CD8-positive, alpha-beta memory T cell (primary cell): ENCODE data around the gene NDUFB3. TPM values are rescaled to one million over a fixed set of nuclear protein-coding genes. Genes with fewer than 3 reads are reported as not detected.

Source experiments
- CTCF ChIA-PET: fragments of 350-600 bp; sonication (Branson Sonifier 250); formaldehyde crosslinking; loops from one replicate; lab custom pipeline; 2021; ENCODE audit warnings: antibody characterized with exemption; lab: Charles Lee
- POLR2A ChIA-PET: fragments of 350-600 bp; sonication (Branson Sonifier 250); formaldehyde crosslinking; loops from one replicate; lab custom pipeline; 2021; ENCODE audit warnings: antibody characterized with exemption; lab: Charles Lee
- DNase-seq, 5 donors: peaks; one replicate each; pipeline versions ENCODE4 v3.0.0 to v3.0.0-alpha.2; 2020 to 2022; ENCODE audit warnings: mixed read lengths in 1 of 5
- H3K27ac ChIP-seq: one replicate; pipeline ENCODE4 v1.7.0; 2013; ENCODE audit warnings: low read depth, mild to moderate bottlenecking, low read length, moderate library complexity
- H3K27me3 ChIP-seq: 2 replicates; pipeline ENCODE4 v1.7.0; 2013; ENCODE audit warnings: low read length, mild to moderate bottlenecking; ENCODE audit not compliant: insufficient read depth, poor library complexity, severe bottlenecking
- H3K36me3 ChIP-seq: 2 replicates; pipeline ENCODE4 v1.7.0; 2013; ENCODE audit warnings: mild to moderate bottlenecking, low read length, moderate library complexity; ENCODE audit not compliant: insufficient read depth
- H3K4me1 ChIP-seq: 2 replicates; pipeline ENCODE4 v1.7.0; 2013; ENCODE audit warnings: mild to moderate bottlenecking, low read length, moderate library complexity; ENCODE audit not compliant: insufficient read depth
- H3K4me3 ChIP-seq: 2 replicates; pipeline ENCODE4 v1.7.0; 2013; ENCODE audit warnings: mild to moderate bottlenecking, low read length
- H3K9me3 ChIP-seq: 2 replicates; pipeline ENCODE4 v1.7.0; 2013; ENCODE audit warnings: mild to moderate bottlenecking, low read length
- H3K27ac Mint-ChIP-seq, 8 donors: one replicate each; pipeline ENCODE4 v1.8.0; 2020 to 2021; ENCODE audit warnings: mixed read lengths in 8 of 8, mild to moderate bottlenecking in 6 of 8, inconsistent platforms in 3 of 8, moderate library complexity in 3 of 8
- H3K27me3 Mint-ChIP-seq, 2 donors: one replicate each; pipeline ENCODE4 v1.8.0; 2020 to 2021; ENCODE audit warnings: mixed read lengths in 2 of 2, mild to moderate bottlenecking in 1 of 2, moderate library complexity in 1 of 2
- H3K36me3 Mint-ChIP-seq, 3 donors: one replicate each; pipeline ENCODE4 v1.8.0; 2020 to 2021; ENCODE audit warnings: mixed read lengths in 3 of 3, inconsistent platforms in 1 of 3, mild to moderate bottlenecking in 1 of 3
- H3K4me1 Mint-ChIP-seq, 3 donors: one replicate each; pipeline ENCODE4 v1.8.0; 2020 to 2021; ENCODE audit warnings: mixed read lengths in 3 of 3, inconsistent platforms in 1 of 3, mild to moderate bottlenecking in 1 of 3
- H3K4me3 Mint-ChIP-seq, 7 donors: one replicate each; pipeline ENCODE4 v1.8.0; 2020 to 2021; ENCODE audit warnings: mixed read lengths in 7 of 7, mild to moderate bottlenecking in 6 of 7, moderate library complexity in 4 of 7, inconsistent platforms in 2 of 7
- H3K9me3 Mint-ChIP-seq, 5 donors: one replicate each; pipeline ENCODE4 v1.8.0; 2020 to 2022; ENCODE audit warnings: mixed read lengths in 5 of 5, mild to moderate bottlenecking in 3 of 5, moderate library complexity in 2 of 5, inconsistent platforms in 1 of 5
- polyA plus RNA-seq: library from polyadenylated mRNA; unstranded; fragments of 300-500 nt; fragmentation: Illumina TruSeq; gene quantifications from one replicate; pipeline ENCODE4 v1.2.3, GENCODE V29; 2021
- total RNA-seq, 2 experiments: library from RNA; stranded (reverse); gene quantifications; one replicate each; pipeline ENCODE4 v1.2.3, GENCODE V29; 2021

Gene NDUFB3
- total and polyA plus RNA-seq, 3 experiments from 2014 or later: 129 to 269 (median 145) TPM

GRCh38 chr2:201090574-201090973 is 18.8 kb downstream of the NDUFB3 start:
- H3K9me3 Mint-ChIP-seq: no peaks in the 10 kb centered on the region
- H3K36me3 Mint-ChIP-seq: peaks cover 0 to 29% (median 5%) of the 10 kb centered on the region in 3 donors
- peak overlapping the region in 1 of 8 donors; percentile 61 for H3K27ac Mint-ChIP-seq
- POLR2A ChIA-PET: no interaction called here
- Histone ChIP-seq H3K4me3 (no peak overlapping the region), H3K27me3 (no peaks in the 10 kb centered on the region), H3K4me1 (no peaks in the 10 kb centered on the region), H3K27ac (no peak overlapping the region), H3K9me3 (no peaks in the 10 kb centered on the region), H3K36me3 (no peaks in the 10 kb centered on the region)
- DNase-seq: no peak
- CTCF ChIA-PET: interaction anchor here (1.1 to 1.9 kb wide), 3 partner anchors 16 to 27 kb away, joined by 3 to 5 read pairs (median 4); no protein-coding TSS in a partner anchor
- H3K4me3 Mint-ChIP-seq: no peak overlapping the region
- no peaks in the 10 kb centered on the region for H3K4me1 Mint-ChIP-seq
- no peaks in the 10 kb centered on the region for H3K27me3 Mint-ChIP-seq

- Histone ChIP-seq H3K4me1 (no peaks in the 10 kb centered on the region), H3K9me3 (no peaks in the 10 kb centered on the region), H3K27ac (no peak overlapping the region), H3K4me3 (no peak overlapping the region), H3K27me3 (no peaks in the 10 kb centered on the region), H3K36me3 (no peaks in the 10 kb centered on the region)
- Mint-ChIP-seq H3K36me3 (peaks cover 0 to 6% (median 3%) of the 10 kb centered on the region in 3 donors), H3K9me3 (no peaks in the 10 kb centered on the region), H3K27ac (peak overlapping the region in 1 of 8 donors; percentile 15), H3K4me1 (no peaks in the 10 kb centered on the region), H3K27me3 (no peaks in the 10 kb centered on the region), H3K4me3 (no peak overlapping the region)
- DNase-seq: no peak
- ChIA-PET POLR2A (interaction anchor here (1.0 kb wide), 1 partner anchor 21 kb away, joined by 3 read pairs; no protein-coding TSS in a partner anchor), CTCF (no interaction called here)
These were observed 21.8 kb downstream of the NDUFB3 start for GRCh38 chr2:201093573-201093972.

GRCh38 chr2:201100497-201100896 is 28.7 kb downstream of the NDUFB3 start:
- POLR2A ChIA-PET: no interaction called here

GRCh38 chr2:201105759-201106158 is 34.0 kb downstream of the NDUFB3 start:
- POLR2A ChIA-PET: no interaction called here

More at GRCh38 chr2:201100497-201100896, 28.7 kb downstream of the NDUFB3 start:
- no peak for DNase-seq
- no peak overlapping the region for H3K27ac ChIP-seq
- Mint-ChIP-seq H3K27ac (no peak overlapping the region), H3K36me3 (peaks cover 0 to 3% (median 0%) of the 10 kb centered on the region in 3 donors), H3K27me3 (no peaks in the 10 kb centered on the region), H3K9me3 (no peaks in the 10 kb centered on the region), H3K4me3 (no peak overlapping the region), H3K4me1 (no peaks in the 10 kb centered on the region)
- no peaks in the 10 kb centered on the region for H3K9me3 ChIP-seq
- H3K4me3 ChIP-seq: no peak overlapping the region
- H3K4me1 ChIP-seq: no peaks in the 10 kb centered on the region
- no peaks in the 10 kb centered on the region for H3K36me3 ChIP-seq
- H3K27me3 ChIP-seq: no peaks in the 10 kb centered on the region
- CTCF ChIA-PET: no interaction called here

GRCh38 chr2:201107624-201108023 is 35.8 kb downstream of the NDUFB3 start:
- no peak overlapping the region for H3K4me3 Mint-ChIP-seq
- DNase-seq: no peak

More at GRCh38 chr2:201105759-201106158, 34.0 kb downstream of the NDUFB3 start:
- Mint-ChIP-seq H3K27ac (peak overlapping the region in 1 of 8 donors; percentile 25), H3K27me3 (no peaks in the 10 kb centered on the region), H3K9me3 (no peaks in the 10 kb centered on the region), H3K4me1 (no peaks in the 10 kb centered on the region), H3K4me3 (no peak overlapping the region), H3K36me3 (peaks cover 0 to 5% (median 1%) of the 10 kb centered on the region in 3 donors)
- Histone ChIP-seq H3K9me3 (no peaks in the 10 kb centered on the region), H3K27me3 (no peaks in the 10 kb centered on the region), H3K27ac (no peak overlapping the region), H3K36me3 (no peaks in the 10 kb centered on the region), H3K4me3 (no peak overlapping the region), H3K4me1 (no peaks in the 10 kb centered on the region)
- DNase-seq: no peak
- CTCF ChIA-PET: interaction anchor here (0.9 kb wide), 1 partner anchor 16 kb away, joined by 3 read pairs; no protein-coding TSS in a partner anchor

GRCh38 chr2:201108341-201108740 is 36.5 kb downstream of the NDUFB3 start:
- H3K27me3 ChIP-seq: no peaks in the 10 kb centered on the region
- no peak overlapping the region for H3K27ac Mint-ChIP-seq
- no peaks in the 10 kb centered on the region for H3K36me3 ChIP-seq
- H3K27ac ChIP-seq: no peak overlapping the region
- H3K4me3 ChIP-seq: no peak overlapping the region
- ChIA-PET POLR2A (interaction anchor here (0.7 kb wide), 1 partner anchor 74 kb away, joined by 8 read pairs; the partner anchor contains the start of gene CASP10), CTCF (interaction anchor here (1.0 to 1.7 kb wide), 2 partner anchors 39 to 124 kb away, joined by 3 to 4 read pairs; no protein-coding TSS in a partner anchor)
- no peaks in the 10 kb centered on the region for H3K9me3 Mint-ChIP-seq
- peaks cover 0 to 5% (median 1%) of the 10 kb centered on the region in 3 donors for H3K36me3 Mint-ChIP-seq
- no peak overlapping the region for H3K4me3 Mint-ChIP-seq
- H3K4me1 Mint-ChIP-seq: peaks cover under 1 to 15% (median 5%) of the 10 kb centered on the region in 3 donors
- DNase-seq: no peak
- H3K4me1 ChIP-seq: no peaks in the 10 kb centered on the region
- no peaks in the 10 kb centered on the region for H3K9me3 ChIP-seq
- no peaks in the 10 kb centered on the region for H3K27me3 Mint-ChIP-seq

More at GRCh38 chr2:201107624-201108023, 35.8 kb downstream of the NDUFB3 start:
- Histone ChIP-seq H3K9me3 (no peaks in the 10 kb centered on the region), H3K4me1 (no peaks in the 10 kb centered on the region), H3K27ac (no peak overlapping the region), H3K36me3 (no peaks in the 10 kb centered on the region), H3K4me3 (no peak overlapping the region), H3K27me3 (no peaks in the 10 kb centered on the region)
- Mint-ChIP-seq H3K4me1 (peaks cover 0 to 9% (median 4%) of the 10 kb centered on the region in 3 donors), H3K9me3 (no peaks in the 10 kb centered on the region), H3K36me3 (peaks cover 0 to 5% (median 1%) of the 10 kb centered on the region in 3 donors), H3K27me3 (no peaks in the 10 kb centered on the region), H3K27ac (no peak overlapping the region)
- POLR2A ChIA-PET: interaction anchor here (0.7 kb wide), 1 partner anchor 25 kb away, joined by 4 read pairs; no protein-coding TSS in a partner anchor
- CTCF ChIA-PET: interaction anchor here (1.0 to 1.8 kb wide), 3 partner anchors 8 to 125 kb away, joined by 3 to 6 read pairs (median 3); partner anchors contain the start of genes CFLAR and HYCC2

- Histone ChIP-seq H3K27me3 (no peaks in the 10 kb centered on the region), H3K4me1 (peaks cover under 1% of the 10 kb centered on the region), H3K9me3 (no peaks in the 10 kb centered on the region), H3K4me3 (no peak overlapping the region), H3K27ac (no peak overlapping the region), H3K36me3 (no peaks in the 10 kb centered on the region)
- ChIA-PET POLR2A (no interaction called here), CTCF (interaction anchor here (1.7 kb wide), 1 partner anchor 40 kb away, joined by 4 read pairs; no protein-coding TSS in a partner anchor)
- Mint-ChIP-seq H3K36me3 (peaks cover 0 to 5% (median 1%) of the 10 kb centered on the region in 3 donors), H3K9me3 (no peaks in the 10 kb centered on the region), H3K27me3 (no peaks in the 10 kb centered on the region), H3K27ac (no peak overlapping the region), H3K4me3 (no peak overlapping the region), H3K4me1 (peaks cover 3 to 20% (median 10%) of the 10 kb centered on the region in 3 donors)
- no peak for DNase-seq
These were observed 37.4 kb downstream of the NDUFB3 start for GRCh38 chr2:201109186-201109585.

- ChIA-PET CTCF (interaction anchor here (0.6 to 1.2 kb wide), 3 partner anchors 41 to 122 kb away, joined by 3 read pairs; no protein-coding TSS in a partner anchor), POLR2A (no interaction called here)
- Histone ChIP-seq H3K27me3 (no peaks in the 10 kb centered on the region), H3K4me1 (peaks cover 15% of the 10 kb centered on the region), H3K36me3 (no peaks in the 10 kb centered on the region), H3K4me3 (no peak overlapping the region), H3K9me3 (no peaks in the 10 kb centered on the region), H3K27ac (no peak overlapping the region)
- Mint-ChIP-seq H3K4me1 (peaks cover 15 to 34% (median 24%) of the 10 kb centered on the region in 3 donors), H3K27ac (peak overlapping the region in 1 of 8 donors; percentile 68), H3K27me3 (no peaks in the 10 kb centered on the region), H3K4me3 (no peak overlapping the region), H3K9me3 (no peaks in the 10 kb centered on the region), H3K36me3 (peaks cover 0 to 5% (median 3%) of the 10 kb centered on the region in 3 donors)
- DNase-seq: no peak
These were observed 38.8 kb downstream of the NDUFB3 start for GRCh38 chr2:201110615-201111014.
